Tongue (tissue), 2 donors: ENCODE data around the gene PLEKHO2. TPM values are rescaled to one million over a fixed set of nuclear protein-coding genes. Genes with fewer than 3 reads are reported as not detected.
A peak's percentile ranks its signal among the peaks of the same experiment; 100 is the strongest.

Source experiments
- DNase-seq: peaks from one replicate; pipeline ENCODE4 v3.0.0-alpha.2; 2015
- total RNA-seq: library from RNA; depleted of rRNA; stranded (reverse); fragments of >200 nt; gene quantifications from one replicate; pipeline ENCODE4 v1.2.3, GENCODE V29; 2014

PLEKHO2 gene
- total RNA-seq, 1 donor from 2014 or later: 33.5 TPM

GRCh38 chr15:64825431-64826294, 16.1 kb upstream of the PLEKHO2 start, which contains the start of gene PIF1:
Gene PIF1 (minus strand): TSS chr15:64825647. CDS start chr15:64824335, 1,312 bp downstream.
- DNase-seq: peak; percentile 99

GRCh38 chr15:64828985-64829384, 12.7 kb upstream of the PLEKHO2 start:
- DNase-seq: no peak

- no peak for DNase-seq
Measured at GRCh38 chr15:64833690-64834089, 8.0 kb upstream of the PLEKHO2 start.

GRCh38 chr15:64836023-64836536, 5.6 kb upstream of the PLEKHO2 start:
- no peak for DNase-seq

GRCh38 chr15:64837502-64837901, 4.2 kb upstream of the PLEKHO2 start:
- no peak for DNase-seq

GRCh38 chr15:64841060-64841343, 713 bp upstream of the PLEKHO2 start:
- DNase-seq: no peak

GRCh38 chr15:64842096-64842939, 603 bp downstream of the PLEKHO2 start:
- DNase-seq: no peak

- DNase-seq: no peak
Measured at GRCh38 chr15:64842986-64843561, 1.4 kb downstream of the PLEKHO2 start.

GRCh38 chr15:64843991-64844390, 2.3 kb downstream of the PLEKHO2 start:
- no peak for DNase-seq

- no peak for DNase-seq
Measured at GRCh38 chr15:64844576-64845145, 2.9 kb downstream of the PLEKHO2 start.

GRCh38 chr15:64845183-64845611, 3.5 kb downstream of the PLEKHO2 start:
- DNase-seq: peak; percentile 68

GRCh38 chr15:64845831-64846595, 4.3 kb downstream of the PLEKHO2 start:
- DNase-seq: no peak

- no peak for DNase-seq
Measured at GRCh38 chr15:64847016-64847415, 5.3 kb downstream of the PLEKHO2 start.

GRCh38 chr15:64847448-64847847, 5.7 kb downstream of the PLEKHO2 start:
- no peak for DNase-seq

GRCh38 chr15:64847876-64848716, 6.4 kb downstream of the PLEKHO2 start:
- no peak for DNase-seq

- DNase-seq: no peak
Measured at GRCh38 chr15:64850778-64851502, 9.2 kb downstream of the PLEKHO2 start.

- DNase-seq: no peak
Measured at GRCh38 chr15:64851503-64851840, 9.8 kb downstream of the PLEKHO2 start.

GRCh38 chr15:64854041-64854440, 12.3 kb downstream of the PLEKHO2 start:
- DNase-seq: no peak

- no peak for DNase-seq
Measured at GRCh38 chr15:64854526-64854925, 12.8 kb downstream of the PLEKHO2 start.
